Neural progenitor cell (in vitro differentiated cells): ENCODE results near the gene ELANE.

Experiments
- EZH2 ChIP-seq: fragments of 200-600 bp; sonication (generic); IDR thresholded peaks from 2 replicates; pipeline ENCODE4 v1.6.1; 2017; ENCODE audit warnings: antibody characterized with exemption, mild to moderate bottlenecking, moderate library complexity
- TF ChIP-seq, protein P1 (sequence below): fragments of 200-600 bp; sonication (generic); IDR thresholded peaks from 2 replicates; pipeline ENCODE4 v1.5.1; 2017; ENCODE audit warnings: antibody characterized with exemption, mild to moderate bottlenecking

- no peak for TF ChIP-seq EZH2
- TF ChIP-seq, protein P1, sequence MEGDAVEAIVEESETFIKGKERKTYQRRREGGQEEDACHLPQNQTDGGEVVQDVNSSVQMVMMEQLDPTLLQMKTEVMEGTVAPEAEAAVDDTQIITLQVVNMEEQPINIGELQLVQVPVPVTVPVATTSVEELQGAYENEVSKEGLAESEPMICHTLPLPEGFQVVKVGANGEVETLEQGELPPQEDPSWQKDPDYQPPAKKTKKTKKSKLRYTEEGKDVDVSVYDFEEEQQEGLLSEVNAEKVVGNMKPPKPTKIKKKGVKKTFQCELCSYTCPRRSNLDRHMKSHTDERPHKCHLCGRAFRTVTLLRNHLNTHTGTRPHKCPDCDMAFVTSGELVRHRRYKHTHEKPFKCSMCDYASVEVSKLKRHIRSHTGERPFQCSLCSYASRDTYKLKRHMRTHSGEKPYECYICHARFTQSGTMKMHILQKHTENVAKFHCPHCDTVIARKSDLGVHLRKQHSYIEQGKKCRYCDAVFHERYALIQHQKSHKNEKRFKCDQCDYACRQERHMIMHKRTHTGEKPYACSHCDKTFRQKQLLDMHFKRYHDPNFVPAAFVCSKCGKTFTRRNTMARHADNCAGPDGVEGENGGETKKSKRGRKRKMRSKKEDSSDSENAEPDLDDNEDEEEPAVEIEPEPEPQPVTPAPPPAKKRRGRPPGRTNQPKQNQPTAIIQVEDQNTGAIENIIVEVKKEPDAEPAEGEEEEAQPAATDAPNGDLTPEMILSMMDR, result no peak
Observed at GRCh38 chr19:805166-805551, 46.9 kb upstream of the ELANE start.
